ENCODE data around the gene CZIB.
"Not testable (repeated sequence)": the region's sequence is repeated elsewhere in the genome, so short reads cannot be mapped to it uniquely, and the experiment has no call there.

The CZIB gene

DNA sequence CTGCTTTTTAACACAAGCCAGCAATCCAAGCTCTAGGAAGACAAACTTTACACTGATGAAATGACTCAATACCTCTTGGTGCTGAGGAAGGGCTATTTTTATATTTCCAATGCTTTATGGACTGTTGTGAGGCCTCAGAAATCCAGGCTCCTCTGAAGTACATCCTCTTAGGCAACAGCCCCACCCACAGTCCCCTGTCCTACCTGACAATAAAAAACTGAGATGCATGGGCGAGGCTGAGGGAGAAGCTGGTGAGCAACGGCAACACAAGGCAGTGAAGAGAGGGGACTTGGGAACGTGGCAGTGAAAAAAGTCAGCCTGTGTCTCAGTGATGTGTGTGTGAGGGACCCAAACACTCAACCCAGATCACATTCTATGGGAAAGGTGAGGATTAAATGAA, 33.9 kb downstream of the CZIB start:
- TF ChIP-seq, protein P1, sequence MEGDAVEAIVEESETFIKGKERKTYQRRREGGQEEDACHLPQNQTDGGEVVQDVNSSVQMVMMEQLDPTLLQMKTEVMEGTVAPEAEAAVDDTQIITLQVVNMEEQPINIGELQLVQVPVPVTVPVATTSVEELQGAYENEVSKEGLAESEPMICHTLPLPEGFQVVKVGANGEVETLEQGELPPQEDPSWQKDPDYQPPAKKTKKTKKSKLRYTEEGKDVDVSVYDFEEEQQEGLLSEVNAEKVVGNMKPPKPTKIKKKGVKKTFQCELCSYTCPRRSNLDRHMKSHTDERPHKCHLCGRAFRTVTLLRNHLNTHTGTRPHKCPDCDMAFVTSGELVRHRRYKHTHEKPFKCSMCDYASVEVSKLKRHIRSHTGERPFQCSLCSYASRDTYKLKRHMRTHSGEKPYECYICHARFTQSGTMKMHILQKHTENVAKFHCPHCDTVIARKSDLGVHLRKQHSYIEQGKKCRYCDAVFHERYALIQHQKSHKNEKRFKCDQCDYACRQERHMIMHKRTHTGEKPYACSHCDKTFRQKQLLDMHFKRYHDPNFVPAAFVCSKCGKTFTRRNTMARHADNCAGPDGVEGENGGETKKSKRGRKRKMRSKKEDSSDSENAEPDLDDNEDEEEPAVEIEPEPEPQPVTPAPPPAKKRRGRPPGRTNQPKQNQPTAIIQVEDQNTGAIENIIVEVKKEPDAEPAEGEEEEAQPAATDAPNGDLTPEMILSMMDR (IDR thresholded peaks at IDR 0.05), result no peak
- no peak overlapping the region for H3K27ac ChIP-seq
- no peaks in the 10 kb centered on the region for H3K9me3 ChIP-seq
- no peak overlapping the region for H3K4me3 ChIP-seq (ENCODE audit: low read depth in 1 of 2, low read length in 1 of 2)
- H3K27me3 ChIP-seq, result no peaks in the 10 kb centered on the region
- H3K36me3 ChIP-seq, result no peaks in the 10 kb centered on the region
- H3K4me1 ChIP-seq (ENCODE audit: control insufficient read depth in 1 of 2, insufficient read depth in 1 of 2, low read depth in 1 of 2, low read length in 1 of 2), result peaks cover 0 to 4% of the 10 kb centered on the region in 2 experiments

DNA sequence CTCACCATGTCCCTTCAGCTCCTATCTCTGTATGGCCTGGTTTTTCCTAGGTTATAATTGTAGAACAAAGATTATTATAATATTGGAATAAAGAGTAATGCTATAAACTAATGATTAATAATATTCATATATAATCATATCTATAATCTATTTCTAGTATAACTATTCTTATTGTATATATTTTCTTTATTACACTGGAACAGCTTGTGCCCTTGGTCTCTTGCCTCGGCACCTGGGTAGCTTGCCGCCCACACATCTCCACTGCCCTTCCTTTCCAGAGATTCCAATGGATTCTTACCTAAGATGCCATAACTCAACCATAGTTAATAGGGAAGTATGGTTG, 34.5 kb downstream of the CZIB start:
- H3K27ac ChIP-seq, result not testable (repeated sequence)

GRCh38 chr1:53183095-53183990, 37.1 kb downstream of the CZIB start:
- TF ChIP-seq, protein P1 (IDR thresholded peaks at IDR 0.05), result no peak
- peaks cover 27% of the 10 kb centered on the region for H3K27me3 ChIP-seq
- H3K9me3 ChIP-seq, result no peaks in the 10 kb centered on the region
- H3K4me1 ChIP-seq (ENCODE audit: control insufficient read depth in 1 of 2, insufficient read depth in 1 of 2, low read depth in 1 of 2, low read length in 1 of 2), result peaks cover 0 to 4% of the 10 kb centered on the region in 2 experiments
- no peaks in the 10 kb centered on the region for H3K36me3 ChIP-seq
- no peak overlapping the region for H3K27ac ChIP-seq
- no peak overlapping the region for H3K4me3 ChIP-seq (ENCODE audit: low read depth in 1 of 2, low read length in 1 of 2)

More for the DNA sequence above, 34.5 kb downstream of the CZIB start:
- H3K27me3 ChIP-seq; H3K9me3 ChIP-seq; H3K36me3 ChIP-seq; H3K4me3 ChIP-seq (ENCODE audit: low read depth in 1 of 2, low read length in 1 of 2); H3K4me1 ChIP-seq (ENCODE audit: control insufficient read depth in 1 of 2, insufficient read depth in 1 of 2, low read depth in 1 of 2, low read length in 1 of 2): not testable (repeated sequence)

DNA sequence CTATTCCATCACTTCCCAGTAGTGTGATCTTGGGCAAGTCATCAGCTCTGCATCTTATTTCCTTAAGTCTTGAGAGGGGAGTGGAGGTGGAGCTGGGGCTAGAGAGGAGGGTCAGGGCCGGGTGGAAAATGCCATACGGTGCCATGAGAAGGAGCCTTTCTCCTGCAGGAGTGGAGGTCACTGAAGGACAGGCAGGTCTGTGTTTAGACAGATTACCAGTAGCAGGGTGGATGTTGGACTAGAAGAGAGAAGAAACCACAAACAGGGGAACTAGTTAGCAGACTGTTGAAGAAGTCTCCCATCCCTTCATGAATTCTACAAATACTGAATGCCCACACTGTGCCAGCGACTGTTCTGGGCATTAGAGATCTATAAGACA, 37.7 kb downstream of the CZIB start:
- no peak overlapping the region for H3K27ac ChIP-seq
- H3K9me3 ChIP-seq, result no peaks in the 10 kb centered on the region
- peaks cover 30% of the 10 kb centered on the region for H3K27me3 ChIP-seq
- peaks cover 0 to 4% of the 10 kb centered on the region in 2 experiments for H3K4me1 ChIP-seq (ENCODE audit: control insufficient read depth in 1 of 2, insufficient read depth in 1 of 2, low read depth in 1 of 2, low read length in 1 of 2)
- TF ChIP-seq, protein P1 (IDR thresholded peaks at IDR 0.05), result no peak
- H3K4me3 ChIP-seq (ENCODE audit: low read depth in 1 of 2, low read length in 1 of 2), result no peak overlapping the region
- no peaks in the 10 kb centered on the region for H3K36me3 ChIP-seq

DNA sequence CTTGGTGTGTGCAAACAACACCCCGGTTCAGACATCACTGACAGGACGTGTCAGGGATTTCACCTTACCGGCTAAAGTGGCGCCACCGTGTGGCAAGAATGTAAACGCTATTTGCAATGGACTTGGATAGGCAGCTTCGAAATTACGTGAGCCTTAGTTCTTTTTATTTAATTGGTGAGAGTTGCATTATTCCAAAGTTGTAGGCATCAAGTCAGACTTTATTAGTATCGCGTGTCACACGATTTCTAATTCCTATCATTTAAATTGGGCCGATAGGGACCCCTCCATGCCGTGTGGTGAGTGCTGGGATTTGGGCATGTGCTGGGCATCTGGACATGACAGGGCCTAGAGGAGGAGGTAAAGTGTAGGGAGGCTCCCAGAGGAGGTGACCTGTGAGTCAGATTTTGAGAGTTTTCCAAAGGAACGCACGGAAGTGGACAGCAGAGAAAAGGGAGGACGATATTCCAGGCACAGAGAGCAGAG, 38.3 kb downstream of the CZIB start:
- TF ChIP-seq, protein P1 (IDR thresholded peaks at IDR 0.05), result peak; percentile 64

DNA sequence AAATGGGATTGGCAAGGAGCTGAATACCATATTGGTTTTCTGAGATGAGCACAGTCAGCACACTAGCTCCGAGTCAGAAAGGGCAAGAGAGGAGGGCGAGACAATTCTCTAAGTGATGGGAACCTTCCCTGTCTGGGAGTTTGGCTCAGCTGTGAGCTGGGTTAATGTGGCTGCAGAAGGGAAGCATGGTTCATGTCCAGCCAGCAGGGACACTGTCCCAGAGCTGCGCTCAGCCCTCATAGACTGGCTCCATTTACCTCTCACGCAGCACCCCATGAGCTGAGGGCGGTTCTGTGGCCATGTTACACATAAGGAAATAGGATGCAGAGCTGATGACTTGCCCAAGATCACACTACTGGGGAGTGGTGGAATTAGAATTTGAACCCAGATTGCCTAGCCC, 39.5 kb downstream of the CZIB start:
- Histone ChIP-seq H3K27me3 (peaks cover 36% of the 10 kb centered on the region), H3K4me3 (ENCODE audit: low read depth in 1 of 2, low read length in 1 of 2) (no peak overlapping the region), H3K9me3 (no peaks in the 10 kb centered on the region), H3K27ac (no peak overlapping the region), H3K36me3 (no peaks in the 10 kb centered on the region), H3K4me1 (ENCODE audit: control insufficient read depth in 1 of 2, insufficient read depth in 1 of 2, low read depth in 1 of 2, low read length in 1 of 2) (peaks cover 0 to 4% of the 10 kb centered on the region in 2 experiments)
- TF ChIP-seq, protein P1 (IDR thresholded peaks at IDR 0.05), result no peak

More for the DNA sequence above, 38.3 kb downstream of the CZIB start:
- peaks cover 0 to 4% of the 10 kb centered on the region in 2 experiments for H3K4me1 ChIP-seq (ENCODE audit: control insufficient read depth in 1 of 2, insufficient read depth in 1 of 2, low read depth in 1 of 2, low read length in 1 of 2)
- no peaks in the 10 kb centered on the region for H3K9me3 ChIP-seq
- H3K27me3 ChIP-seq, result peaks cover 30% of the 10 kb centered on the region
- no peak overlapping the region for H3K27ac ChIP-seq
- no peaks in the 10 kb centered on the region for H3K36me3 ChIP-seq
- no peak overlapping the region for H3K4me3 ChIP-seq (ENCODE audit: low read depth in 1 of 2, low read length in 1 of 2)

Data from neutrophil (primary cell).